BLaER1 (cell line): ENCODE results near the gene SHMT2.

Experiments used
- H3K27ac ChIP-seq: shearing (Covaris generic); formaldehyde crosslinking; 2 replicates; pipeline ENCODE4 v1.8.1; 2022
- H3K27me3 ChIP-seq: shearing (Covaris generic); formaldehyde crosslinking; 2 replicates; pipeline ENCODE4 v1.8.1; 2022
- H3K36me3 ChIP-seq: shearing (Covaris generic); formaldehyde crosslinking; 2 replicates; pipeline ENCODE4 v1.8.1; 2022
- H3K4me1 ChIP-seq: shearing (Covaris generic); formaldehyde crosslinking; 2 replicates; pipeline ENCODE4 v1.8.1; 2022
- H3K4me2 ChIP-seq: shearing (Covaris generic); formaldehyde crosslinking; 2 replicates; pipeline ENCODE4 v1.8.1; 2022
- H3K4me3 ChIP-seq: shearing (Covaris generic); formaldehyde crosslinking; 2 replicates; pipeline ENCODE4 v1.8.1; 2022
- H3K9ac ChIP-seq: shearing (Covaris generic); formaldehyde crosslinking; 2 replicates; pipeline ENCODE4 v1.8.1; 2022
- H3K9me3 ChIP-seq: shearing (Covaris generic); formaldehyde crosslinking; 2 replicates; pipeline ENCODE4 v1.8.1; 2022
- H4K20me1 ChIP-seq: shearing (Covaris generic); formaldehyde crosslinking; 2 replicates; pipeline ENCODE4 v1.8.1; 2022
- Cebpa-rat ChIP-seq: shearing (Covaris generic); IDR thresholded peaks from 2 replicates; pipeline ENCODE4 v1.8.1; 2022

Gene SHMT2

GRCh38 chr12:57223191-57224165, 6.0 kb upstream of the SHMT2 start:
- H3K4me3 ChIP-seq: no peak overlapping the region
- peaks cover 58% of the 10 kb centered on the region for H4K20me1 ChIP-seq
- H3K36me3 ChIP-seq: no peaks in the 10 kb centered on the region
- peaks cover 58% of the 10 kb centered on the region for H3K4me1 ChIP-seq
- peaks cover 89% of the 10 kb centered on the region for H3K27me3 ChIP-seq
- no peak overlapping the region for H3K27ac ChIP-seq
- TF ChIP-seq Cebpa-rat: no peak
- H3K9ac ChIP-seq: no peak overlapping the region
- peak overlapping the region; percentile 61 for H3K4me2 ChIP-seq
- no peaks in the 10 kb centered on the region for H3K9me3 ChIP-seq

GRCh38 chr12:57224278-57224972, 5.1 kb upstream of the SHMT2 start:
- Histone ChIP-seq H3K4me2 (peak overlapping the region; percentile 99), H3K9me3 (no peaks in the 10 kb centered on the region), H3K9ac (no peak overlapping the region), H3K4me3 (no peak overlapping the region), H3K27ac (no peak overlapping the region), H3K4me1 (peaks cover 67% of the 10 kb centered on the region), H3K27me3 (peaks cover 79% of the 10 kb centered on the region), H3K36me3 (no peaks in the 10 kb centered on the region), H4K20me1 (peaks cover 48% of the 10 kb centered on the region)
- no peak for TF ChIP-seq Cebpa-rat

GRCh38 chr12:57224973-57225679, 4.4 kb upstream of the SHMT2 start:
- H3K27me3 ChIP-seq: peaks cover 72% of the 10 kb centered on the region
- peak overlapping the region; percentile 99 for H3K4me2 ChIP-seq
- H3K4me3 ChIP-seq: peak overlapping the region; percentile 34; the same call in 1 of the 2 replicates
- H4K20me1 ChIP-seq: peaks cover 43% of the 10 kb centered on the region
- no peaks in the 10 kb centered on the region for H3K9me3 ChIP-seq
- no peaks in the 10 kb centered on the region for H3K36me3 ChIP-seq
- no peak overlapping the region for H3K27ac ChIP-seq
- no peak for TF ChIP-seq Cebpa-rat
- no peak overlapping the region for H3K9ac ChIP-seq
- peaks cover 68% of the 10 kb centered on the region for H3K4me1 ChIP-seq

GRCh38 chr12:57225680-57226210, 3.8 kb upstream of the SHMT2 start:
- Histone ChIP-seq H4K20me1 (peaks cover 46% of the 10 kb centered on the region), H3K4me3 (peak overlapping the region; percentile 34; the same call in 1 of the 2 replicates), H3K36me3 (no peaks in the 10 kb centered on the region), H3K27me3 (peaks cover 66% of the 10 kb centered on the region), H3K4me1 (peaks cover 74% of the 10 kb centered on the region), H3K4me2 (peak overlapping the region; percentile 99), H3K9me3 (no peaks in the 10 kb centered on the region), H3K27ac (no peak overlapping the region), H3K9ac (no peak overlapping the region)
- no peak for TF ChIP-seq Cebpa-rat

- Histone ChIP-seq H3K9ac (0 out of 2 replicates have a peak overlapping the region, but pooled peaks have one; percentile 56), H3K27me3 (peaks cover 56% of the 10 kb centered on the region), H3K4me3 (peak overlapping the region; percentile 61), H3K9me3 (no peaks in the 10 kb centered on the region), H3K36me3 (peaks cover 9% of the 10 kb centered on the region), H3K27ac (no peak overlapping the region), H3K4me1 (peaks cover 84% of the 10 kb centered on the region), H3K4me2 (peak overlapping the region; percentile 99), H4K20me1 (peaks cover 46% of the 10 kb centered on the region)
- TF ChIP-seq Cebpa-rat: no peak
Observed at GRCh38 chr12:57226588-57227314, 2.8 kb upstream of the SHMT2 start.

GRCh38 chr12:57227315-57228115, 2.0 kb upstream of the SHMT2 start:
- H3K9ac ChIP-seq: 0 out of 2 replicates have a peak overlapping the region, but pooled peaks have one; percentile 56
- H3K9me3 ChIP-seq: no peaks in the 10 kb centered on the region
- TF ChIP-seq Cebpa-rat: no peak
- peaks cover 92% of the 10 kb centered on the region for H3K4me1 ChIP-seq
- peaks cover 46% of the 10 kb centered on the region for H4K20me1 ChIP-seq
- no peak overlapping the region for H3K27ac ChIP-seq
- peaks cover 17% of the 10 kb centered on the region for H3K36me3 ChIP-seq
- peak overlapping the region; percentile 61 for H3K4me3 ChIP-seq
- H3K27me3 ChIP-seq: peaks cover 55% of the 10 kb centered on the region
- peak overlapping the region; percentile 99 for H3K4me2 ChIP-seq

GRCh38 chr12:57229046-57229633, 371 bp upstream of the SHMT2 start:
- H3K36me3 ChIP-seq: peaks cover 33% of the 10 kb centered on the region
- H3K4me3 ChIP-seq: peak overlapping the region; percentile 83
- H3K4me2 ChIP-seq: peak overlapping the region; percentile 99
- H3K4me1 ChIP-seq: peaks cover 92% of the 10 kb centered on the region
- peak overlapping the region; percentile 89 for H3K9ac ChIP-seq
- peak overlapping the region; percentile 87; the same call in 1 of the 2 replicates for H3K27ac ChIP-seq
- no peaks in the 10 kb centered on the region for H3K9me3 ChIP-seq
- no peak for TF ChIP-seq Cebpa-rat
- peaks cover 55% of the 10 kb centered on the region for H3K27me3 ChIP-seq
- peaks cover 46% of the 10 kb centered on the region for H4K20me1 ChIP-seq
